Vagina (tissue), 2 donors: ENCODE measurements around the gene BCDIN3D.

ENCODE experiments used
- CTCF ChIP-seq, 3 experiments: fragments of 450-650 bp in 2 of 3; fragments of 200-600 bp in 1 of 3; sonication (generic) in 1 of 3; IDR thresholded peaks; one replicate each; pipeline ENCODE4 v1.5.1; 2017 to 2019; ENCODE audit warnings: antibody characterized with exemption in 3 of 3, mild to moderate bottlenecking in 2 of 3, moderate library complexity in 2 of 3
- POLR2A ChIP-seq, 2 donors: fragments of 450-650 bp; IDR thresholded peaks; one replicate each; pipeline ENCODE4 v1.6.1; 2017; ENCODE audit warnings: antibody characterized with exemption in 2 of 2, mild to moderate bottlenecking in 2 of 2, moderate library complexity in 2 of 2
- POLR2AphosphoS5 ChIP-seq, 2 donors: sonication (generic); formaldehyde crosslinking; IDR thresholded peaks; one replicate each; pipeline ENCODE4 v1.9.0; 2017; ENCODE audit warnings: antibody characterized with exemption in 2 of 2, mild to moderate bottlenecking in 2 of 2, low read depth in 1 of 2; ENCODE audit not compliant: insufficient read depth in 1 of 2

- TF ChIP-seq CTCF (IDR thresholded peaks at IDR 0.05), result no peak
- TF ChIP-seq POLR2A (IDR thresholded peaks at IDR 0.05), result no peak
- no peak for TF ChIP-seq POLR2AphosphoS5 (IDR thresholded peaks at IDR 0.05; ENCODE audit: insufficient read depth in 1 of 2, low read depth in 1 of 2)
Observed at GRCh38 chr12:49863946-49864797, 21.3 kb upstream of the BCDIN3D start.
